GM12864 (cell line): ENCODE results near the gene GRAP2.
A peak's percentile ranks its signal among the peaks of the same experiment; 100 is the strongest.

Experiments used
- DNase-seq: peaks from one replicate; pipeline ENCODE4 v3.0.0-alpha.2; 2011; ENCODE audit warnings: low read depth
- H3K4me3 ChIP-seq: 2 replicates; pipeline ENCODE4 v1.5.1; 2011; ENCODE audit warnings: mild to moderate bottlenecking, low read depth, low read length, control low read depth
- TF ChIP-seq, protein P1 (sequence below): IDR thresholded peaks from 2 replicates; pipeline ENCODE4 v1.5.1; 2011; ENCODE audit warnings: low read depth, mild to moderate bottlenecking, moderate library complexity, low read length, control low read depth, inconsistent platforms; ENCODE audit errors: missing control alignments

Gene GRAP2

DNA sequence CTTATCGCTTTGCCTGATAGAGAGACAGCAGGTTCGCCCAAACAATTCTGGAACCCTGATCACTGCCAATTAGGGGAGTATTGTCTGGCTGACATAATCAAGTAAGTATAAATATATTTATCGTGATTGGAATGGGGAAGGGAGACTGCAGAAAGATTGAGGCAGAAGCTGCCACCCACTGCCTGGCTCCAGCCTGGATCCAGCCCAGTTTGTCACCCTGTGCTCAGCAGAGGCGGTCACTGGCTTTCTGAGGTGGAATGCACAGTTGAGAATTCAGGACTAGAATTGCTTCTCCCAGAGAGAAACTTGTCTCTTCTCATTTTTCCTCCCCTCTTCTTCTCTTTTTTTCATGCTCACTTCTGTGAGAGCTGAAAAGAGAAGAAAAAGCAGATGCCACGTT lies 25.9 kb downstream of the GRAP2 start:
- H3K4me3 ChIP-seq: no peak overlapping the region
- TF ChIP-seq, protein P1, sequence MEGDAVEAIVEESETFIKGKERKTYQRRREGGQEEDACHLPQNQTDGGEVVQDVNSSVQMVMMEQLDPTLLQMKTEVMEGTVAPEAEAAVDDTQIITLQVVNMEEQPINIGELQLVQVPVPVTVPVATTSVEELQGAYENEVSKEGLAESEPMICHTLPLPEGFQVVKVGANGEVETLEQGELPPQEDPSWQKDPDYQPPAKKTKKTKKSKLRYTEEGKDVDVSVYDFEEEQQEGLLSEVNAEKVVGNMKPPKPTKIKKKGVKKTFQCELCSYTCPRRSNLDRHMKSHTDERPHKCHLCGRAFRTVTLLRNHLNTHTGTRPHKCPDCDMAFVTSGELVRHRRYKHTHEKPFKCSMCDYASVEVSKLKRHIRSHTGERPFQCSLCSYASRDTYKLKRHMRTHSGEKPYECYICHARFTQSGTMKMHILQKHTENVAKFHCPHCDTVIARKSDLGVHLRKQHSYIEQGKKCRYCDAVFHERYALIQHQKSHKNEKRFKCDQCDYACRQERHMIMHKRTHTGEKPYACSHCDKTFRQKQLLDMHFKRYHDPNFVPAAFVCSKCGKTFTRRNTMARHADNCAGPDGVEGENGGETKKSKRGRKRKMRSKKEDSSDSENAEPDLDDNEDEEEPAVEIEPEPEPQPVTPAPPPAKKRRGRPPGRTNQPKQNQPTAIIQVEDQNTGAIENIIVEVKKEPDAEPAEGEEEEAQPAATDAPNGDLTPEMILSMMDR: no peak
- DNase-seq: no peak

- DNase-seq: no peak
- TF ChIP-seq, protein P1: no peak
- no peak overlapping the region for H3K4me3 ChIP-seq
Observed at GRCh38 chr22:39927544-39927943, 26.7 kb downstream of the GRAP2 start.

- no peak for DNase-seq
- TF ChIP-seq, protein P1: no peak
- no peak overlapping the region for H3K4me3 ChIP-seq
Observed at GRCh38 chr22:39928536-39929520, 27.9 kb downstream of the GRAP2 start.

GRCh38 chr22:39931251-39931650 lies 30.4 kb downstream of the GRAP2 start:
- no peak for DNase-seq
- H3K4me3 ChIP-seq: no peak overlapping the region
- TF ChIP-seq, protein P1: no peak

DNA sequence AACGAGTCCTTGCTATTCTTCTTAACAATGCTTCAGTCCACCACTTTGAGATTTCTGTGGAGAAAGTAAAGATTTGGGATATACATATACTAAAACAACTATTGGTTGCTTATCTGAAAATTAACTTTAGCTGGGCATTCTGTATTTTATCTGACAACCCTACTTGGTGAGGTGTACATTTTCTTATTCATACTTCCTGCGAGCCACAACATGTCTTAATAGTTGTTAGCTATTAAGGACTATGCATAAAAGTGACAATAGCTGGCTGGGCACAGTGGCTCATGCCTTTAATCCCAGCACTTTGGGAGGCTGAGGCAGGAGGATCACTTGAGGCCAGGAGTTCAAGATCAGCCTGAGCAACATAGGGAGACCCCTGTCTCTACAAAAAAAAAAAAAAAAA lies 31.3 kb downstream of the GRAP2 start:
- TF ChIP-seq, protein P1: no peak
- DNase-seq: no peak
- H3K4me3 ChIP-seq: no peak overlapping the region

DNA sequence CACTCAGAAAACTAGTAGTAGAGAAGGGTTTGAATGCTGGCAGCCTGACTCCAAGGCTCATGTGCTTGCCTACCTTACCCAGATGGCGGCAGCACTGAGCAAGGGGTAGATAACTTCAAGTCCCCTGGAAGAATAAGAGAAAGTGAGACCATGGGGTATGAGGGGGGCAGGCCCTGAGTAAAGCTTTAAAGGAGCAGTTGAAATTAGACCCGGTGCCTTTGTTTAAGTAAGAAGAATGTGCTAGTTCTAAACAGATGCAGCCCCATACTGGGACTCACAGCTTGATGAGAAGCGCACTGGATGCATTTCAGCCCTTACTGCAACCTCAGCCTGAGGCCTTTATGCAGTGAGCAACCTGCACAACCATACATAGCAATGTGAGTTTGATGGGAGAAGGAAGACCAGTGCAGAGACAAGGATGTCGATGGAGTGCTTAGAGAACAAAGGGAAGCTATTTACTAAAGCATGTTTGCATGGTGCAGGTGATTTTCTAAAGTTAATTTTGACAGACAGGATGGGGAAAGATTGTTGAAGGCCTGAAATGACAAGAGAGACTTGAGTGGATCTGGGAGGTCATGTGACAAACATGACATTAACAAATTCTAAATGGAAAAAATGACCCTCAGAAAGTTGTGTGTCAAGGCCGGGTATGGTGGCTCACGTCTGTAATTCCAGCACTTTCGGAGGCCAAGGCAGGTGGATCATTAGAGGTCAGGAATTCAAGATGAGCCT lies 32.2 kb downstream of the GRAP2 start:
- no peak for DNase-seq
- TF ChIP-seq, protein P1: peak; percentile 84
- H3K4me3 ChIP-seq: no peak overlapping the region
